Subcutaneous abdominal adipose tissue (tissue), 5 donors: ENCODE results near the gene MYPN.

Experiments used
- H3K27ac ChIP-seq: one replicate; pipeline ENCODE4 v1.7.0; 2013; ENCODE audit warnings: low read depth, mild to moderate bottlenecking, inconsistent platforms, low read length, moderate library complexity
- H3K27me3 ChIP-seq, 5 donors: one replicate each; pipeline ENCODE4 v1.7.0; 2013; ENCODE audit warnings: low read length in 5 of 5, inconsistent platforms in 1 of 5; ENCODE audit not compliant: control insufficient read depth in 5 of 5, insufficient read depth in 4 of 5
- H3K36me3 ChIP-seq, 5 donors: one replicate each; pipeline ENCODE4 v1.7.0; 2013; ENCODE audit warnings: low read length in 5 of 5; ENCODE audit not compliant: control insufficient read depth in 5 of 5, insufficient read depth in 5 of 5
- H3K4me1 ChIP-seq, 5 donors: one replicate each; pipeline ENCODE4 v1.7.0; 2013; ENCODE audit warnings: low read length in 5 of 5, mild to moderate bottlenecking in 3 of 5, moderate library complexity in 1 of 5; ENCODE audit not compliant: control insufficient read depth in 5 of 5, insufficient read depth in 5 of 5
- H3K4me3 ChIP-seq, 5 donors: one replicate each; pipeline ENCODE4 v1.7.0; 2013; ENCODE audit warnings: low read length in 5 of 5, low read depth in 1 of 5
- H3K9ac ChIP-seq, 5 donors: one replicate each; pipeline ENCODE4 v1.7.0; 2013; ENCODE audit warnings: low read length in 5 of 5, mild to moderate bottlenecking in 4 of 5, moderate library complexity in 3 of 5
- H3K9me3 ChIP-seq, 5 donors: one replicate each; pipeline ENCODE4 v1.7.0; 2013; ENCODE audit warnings: low read length in 5 of 5; ENCODE audit not compliant: control insufficient read depth in 5 of 5
- donor health status: healthy.
- donor health status: healthy.
- donor health status: healthy.
- donor health status: healthy.
- donor health status: healthy.

Gene MYPN

DNA sequence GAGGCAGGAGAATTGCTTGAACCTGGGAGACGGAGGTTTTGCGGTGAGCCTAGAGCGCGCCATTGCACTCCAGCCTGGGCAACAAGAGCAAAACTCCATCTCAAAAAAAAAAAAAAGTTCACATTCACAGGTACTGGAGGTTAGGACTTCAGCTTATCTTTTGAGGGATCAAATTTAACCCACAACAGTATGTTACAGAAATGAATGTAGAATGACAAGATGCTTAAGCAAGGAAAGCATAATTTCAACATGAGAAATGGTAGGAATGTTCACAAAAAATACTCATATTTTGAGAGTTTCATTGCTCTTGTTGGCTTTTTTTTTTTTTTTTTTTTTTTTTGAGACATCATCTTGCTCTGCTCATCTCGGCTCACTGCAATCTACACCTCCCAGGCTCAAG lies 32.3 kb upstream of the MYPN start:
- peaks cover 0 to 2% (median 0%) of the 10 kb centered on the region in 5 donors for H3K27me3 ChIP-seq
- H3K36me3 ChIP-seq: no peaks in the 10 kb centered on the region
- no peak overlapping the region for H3K4me3 ChIP-seq
- H3K9ac ChIP-seq: no peak overlapping the region
- H3K27ac ChIP-seq: no peak overlapping the region
- peaks cover 4 to 26% (median 23%) of the 10 kb centered on the region in 5 donors for H3K4me1 ChIP-seq
- H3K9me3 ChIP-seq: no peaks in the 10 kb centered on the region

- Histone ChIP-seq H3K27ac (no peak overlapping the region), H3K9ac (no peak overlapping the region), H3K9me3 (no peaks in the 10 kb centered on the region), H3K4me3 (no peak overlapping the region), H3K27me3 (peaks cover 0 to 3% (median 0%) of the 10 kb centered on the region in 5 donors), H3K4me1 (peaks cover 4 to 6% (median 5%) of the 10 kb centered on the region in 5 donors), H3K36me3 (no peaks in the 10 kb centered on the region)
Observed at GRCh38 chr10:68079434-68079833, 29.9 kb upstream of the MYPN start.

GRCh38 chr10:68080853-68081431 lies 28.3 kb upstream of the MYPN start:
- H3K4me3 ChIP-seq: no peak overlapping the region
- no peak overlapping the region for H3K9ac ChIP-seq
- no peaks in the 10 kb centered on the region for H3K36me3 ChIP-seq
- no peaks in the 10 kb centered on the region for H3K9me3 ChIP-seq
- no peak overlapping the region for H3K27ac ChIP-seq
- H3K27me3 ChIP-seq: peaks cover 0 to 3% (median 0%) of the 10 kb centered on the region in 5 donors
- no peaks in the 10 kb centered on the region for H3K4me1 ChIP-seq

- no peaks in the 10 kb centered on the region for H3K36me3 ChIP-seq
- H3K27me3 ChIP-seq: peaks cover 0 to 3% (median 0%) of the 10 kb centered on the region in 5 donors
- H3K4me1 ChIP-seq: no peaks in the 10 kb centered on the region
- H3K9me3 ChIP-seq: no peaks in the 10 kb centered on the region
- H3K9ac ChIP-seq: no peak overlapping the region
- H3K27ac ChIP-seq: no peak overlapping the region
- no peak overlapping the region for H3K4me3 ChIP-seq
Observed at GRCh38 chr10:68081916-68082315, 27.4 kb upstream of the MYPN start.

DNA sequence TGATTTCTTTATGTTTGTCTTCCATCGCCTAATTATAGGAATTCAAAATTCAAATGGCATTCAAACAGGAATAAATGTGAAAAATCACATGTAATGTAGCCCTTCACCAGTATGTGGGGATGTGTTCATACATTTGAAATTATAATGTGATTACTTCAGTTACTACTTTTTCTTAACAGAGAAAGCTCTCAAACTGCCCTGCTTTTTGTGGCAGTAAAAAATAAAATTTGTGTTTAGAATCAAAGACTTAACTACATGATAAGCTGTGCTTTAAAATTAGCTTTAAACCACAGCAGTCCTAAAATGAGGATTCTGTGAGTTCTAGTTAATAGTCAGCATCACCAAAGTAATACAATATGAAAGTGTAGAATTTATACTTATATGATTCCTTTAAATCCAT lies 26.4 kb upstream of the MYPN start:
- Histone ChIP-seq H3K27me3 (peaks cover 0 to 3% (median 0%) of the 10 kb centered on the region in 5 donors), H3K27ac (no peak overlapping the region), H3K9ac (no peak overlapping the region)

GRCh38 chr10:68083953-68084352 lies 25.3 kb upstream of the MYPN start:
- Histone ChIP-seq H3K36me3 (no peaks in the 10 kb centered on the region), H3K9me3 (no peaks in the 10 kb centered on the region), H3K4me1 (no peaks in the 10 kb centered on the region), H3K4me3 (no peak overlapping the region), H3K27ac (no peak overlapping the region), H3K9ac (no peak overlapping the region), H3K27me3 (peaks cover 0 to 3% (median 0%) of the 10 kb centered on the region in 5 donors)

More for the DNA sequence above, 26.4 kb upstream of the MYPN start:
- Histone ChIP-seq H3K4me1 (no peaks in the 10 kb centered on the region), H3K4me3 (no peak overlapping the region), H3K36me3 (no peaks in the 10 kb centered on the region), H3K9me3 (no peaks in the 10 kb centered on the region)

DNA sequence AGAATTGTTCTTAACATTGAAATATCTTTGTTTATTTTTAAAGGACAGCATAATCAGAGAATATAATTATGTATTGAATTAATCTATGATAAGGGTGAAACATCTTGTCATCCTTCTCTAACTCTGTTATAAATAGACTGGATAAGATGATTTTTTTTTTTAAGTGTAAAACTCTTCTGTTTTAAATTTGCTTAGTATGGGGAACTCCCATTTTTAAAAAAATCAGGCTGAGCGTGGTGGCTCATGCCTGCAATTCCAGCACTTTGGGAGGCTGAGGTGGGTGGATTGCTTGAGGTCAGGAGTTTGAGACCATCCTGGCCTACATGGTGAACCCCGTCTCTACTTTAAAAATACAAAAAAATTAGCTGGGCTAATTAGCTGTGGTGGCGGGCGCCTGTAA lies 24.8 kb upstream of the MYPN start:
- peaks cover 0 to 3% (median 0%) of the 10 kb centered on the region in 5 donors for H3K27me3 ChIP-seq

DNA sequence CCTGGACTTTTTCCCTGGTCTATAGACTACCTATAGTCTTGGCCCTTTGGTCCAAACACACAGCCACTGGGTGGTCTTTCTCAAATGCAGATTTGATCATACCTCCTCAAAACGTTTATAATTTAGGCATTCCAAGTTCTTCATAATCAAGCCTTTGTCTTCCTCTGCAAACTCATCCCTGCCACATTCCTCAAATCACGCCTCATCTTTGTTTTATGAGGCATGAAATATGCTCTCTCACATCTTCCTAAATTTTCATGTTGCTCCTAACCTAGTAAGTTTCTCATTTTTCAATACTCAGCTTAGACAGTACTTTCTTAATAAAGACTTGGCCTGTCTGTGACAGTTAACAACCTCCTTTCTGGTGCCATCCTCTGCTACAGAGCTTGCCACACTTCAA lies 23.3 kb upstream of the MYPN start:
- no peaks in the 10 kb centered on the region for H3K4me1 ChIP-seq
- no peak overlapping the region for H3K4me3 ChIP-seq
- H3K9ac ChIP-seq: no peak overlapping the region
- no peaks in the 10 kb centered on the region for H3K9me3 ChIP-seq
- no peaks in the 10 kb centered on the region for H3K36me3 ChIP-seq
- peaks cover 0 to 3% (median 0%) of the 10 kb centered on the region in 5 donors for H3K27me3 ChIP-seq
- no peak overlapping the region for H3K27ac ChIP-seq

More for the DNA sequence above, 24.8 kb upstream of the MYPN start:
- no peak overlapping the region for H3K27ac ChIP-seq
- no peak overlapping the region for H3K4me3 ChIP-seq
- H3K36me3 ChIP-seq: no peaks in the 10 kb centered on the region
- H3K4me1 ChIP-seq: no peaks in the 10 kb centered on the region
- no peaks in the 10 kb centered on the region for H3K9me3 ChIP-seq
- no peak overlapping the region for H3K9ac ChIP-seq

DNA sequence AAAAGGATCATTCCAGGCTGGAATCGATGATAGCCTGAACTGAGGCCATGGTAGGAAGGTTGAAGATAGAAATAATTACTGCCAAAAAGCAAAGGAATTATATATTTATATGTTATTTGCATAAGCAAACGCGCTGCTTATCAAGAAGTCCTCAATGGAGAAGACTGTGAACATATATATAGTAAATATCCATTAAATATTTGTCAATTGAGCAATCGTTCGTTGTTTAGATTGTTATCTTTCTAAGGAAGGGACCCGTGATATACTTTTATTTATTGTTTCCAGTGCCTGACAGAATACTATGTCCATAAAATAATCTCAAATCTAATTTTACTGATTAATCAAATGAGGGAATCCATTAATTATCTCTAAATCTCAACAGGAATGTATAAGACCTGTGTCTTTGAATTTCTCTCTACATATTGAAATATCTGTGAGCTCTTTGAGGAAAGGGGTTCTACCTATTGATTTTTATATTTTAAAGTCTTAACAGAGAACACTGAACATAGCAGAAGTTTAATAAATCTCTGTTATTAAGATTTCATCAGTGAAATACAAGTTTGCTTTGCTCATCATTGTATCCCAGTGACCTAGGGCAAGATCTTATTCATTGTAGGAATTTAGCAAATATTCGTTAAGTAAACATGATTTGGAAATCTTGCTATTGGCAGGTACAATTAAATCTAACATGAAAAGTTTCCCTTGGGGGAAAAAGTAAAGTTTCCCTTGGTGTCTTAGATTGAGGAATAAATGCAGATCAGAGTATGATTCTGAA lies 22.2 kb upstream of the MYPN start:
- Histone ChIP-seq H3K9ac (no peak overlapping the region), H3K9me3 (no peaks in the 10 kb centered on the region)

DNA sequence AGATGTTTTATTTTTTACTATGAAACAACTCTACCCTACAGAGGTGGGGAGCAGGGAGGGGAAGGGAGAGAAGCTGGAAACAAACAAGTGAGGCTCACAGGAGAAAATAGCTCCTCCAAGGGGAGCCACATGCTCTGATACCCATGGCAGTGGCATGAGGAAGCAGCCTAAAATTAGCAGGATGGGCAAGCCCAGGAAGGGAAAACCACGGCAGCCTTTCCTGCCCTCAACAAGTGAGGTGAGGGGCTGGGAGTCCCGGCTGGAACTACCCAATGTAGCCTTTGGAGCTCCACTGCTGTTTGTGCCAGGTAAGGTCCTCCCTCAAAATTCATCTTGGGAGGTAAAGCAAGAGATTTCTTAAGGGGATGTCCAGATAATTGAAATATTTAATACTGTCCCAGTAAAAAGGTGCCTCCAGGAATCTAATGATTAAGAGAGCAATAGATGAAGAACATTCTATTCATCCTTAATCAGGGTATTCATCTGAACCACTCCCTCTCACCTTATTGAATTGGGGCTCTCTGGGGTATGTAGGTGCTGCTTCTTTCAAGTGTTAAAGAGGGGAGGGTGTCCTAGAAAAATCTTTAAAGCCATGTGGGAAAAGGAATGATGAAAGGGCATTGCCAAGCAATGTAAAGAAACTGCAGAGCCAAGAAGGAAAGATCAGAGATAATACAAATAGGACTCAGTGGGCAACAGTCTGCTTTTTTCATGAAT lies 21.4 kb upstream of the MYPN start:
- no peak overlapping the region for H3K4me3 ChIP-seq
- H3K4me1 ChIP-seq: no peaks in the 10 kb centered on the region
- H3K9me3 ChIP-seq: no peaks in the 10 kb centered on the region
- peaks cover 0 to 3% (median 0%) of the 10 kb centered on the region in 5 donors for H3K27me3 ChIP-seq
- no peaks in the 10 kb centered on the region for H3K36me3 ChIP-seq
- H3K9ac ChIP-seq: no peak overlapping the region
- no peak overlapping the region for H3K27ac ChIP-seq

More for the DNA sequence above, 22.2 kb upstream of the MYPN start:
- Histone ChIP-seq H3K4me3 (no peak overlapping the region), H3K27me3 (peaks cover 0 to 3% (median 0%) of the 10 kb centered on the region in 5 donors), H3K36me3 (no peaks in the 10 kb centered on the region), H3K27ac (no peak overlapping the region), H3K4me1 (no peaks in the 10 kb centered on the region)
